Esophagus squamous epithelium (tissue), 4 donors: ENCODE data around the gene AEN.

ENCODE experiments used
- POLR2A ChIP-seq, 4 donors: fragments of 450-650 bp; IDR thresholded peaks; one replicate each; pipeline ENCODE4 v1.6.1; 2017; ENCODE audit warnings: antibody characterized with exemption in 4 of 4, mild to moderate bottlenecking in 4 of 4, moderate library complexity in 3 of 4
- TF ChIP-seq, protein P1 (sequence below), 6 experiments: fragments of 450-650 bp in 4 of 6; fragments of 200-600 bp in 2 of 6; sonication (generic) in 2 of 6; IDR thresholded peaks; one replicate each; pipeline ENCODE4 v1.5.1; 2016 to 2019; ENCODE audit warnings: antibody characterized with exemption in 6 of 6, mild to moderate bottlenecking in 4 of 6, moderate library complexity in 4 of 6

- TF ChIP-seq, protein P1, sequence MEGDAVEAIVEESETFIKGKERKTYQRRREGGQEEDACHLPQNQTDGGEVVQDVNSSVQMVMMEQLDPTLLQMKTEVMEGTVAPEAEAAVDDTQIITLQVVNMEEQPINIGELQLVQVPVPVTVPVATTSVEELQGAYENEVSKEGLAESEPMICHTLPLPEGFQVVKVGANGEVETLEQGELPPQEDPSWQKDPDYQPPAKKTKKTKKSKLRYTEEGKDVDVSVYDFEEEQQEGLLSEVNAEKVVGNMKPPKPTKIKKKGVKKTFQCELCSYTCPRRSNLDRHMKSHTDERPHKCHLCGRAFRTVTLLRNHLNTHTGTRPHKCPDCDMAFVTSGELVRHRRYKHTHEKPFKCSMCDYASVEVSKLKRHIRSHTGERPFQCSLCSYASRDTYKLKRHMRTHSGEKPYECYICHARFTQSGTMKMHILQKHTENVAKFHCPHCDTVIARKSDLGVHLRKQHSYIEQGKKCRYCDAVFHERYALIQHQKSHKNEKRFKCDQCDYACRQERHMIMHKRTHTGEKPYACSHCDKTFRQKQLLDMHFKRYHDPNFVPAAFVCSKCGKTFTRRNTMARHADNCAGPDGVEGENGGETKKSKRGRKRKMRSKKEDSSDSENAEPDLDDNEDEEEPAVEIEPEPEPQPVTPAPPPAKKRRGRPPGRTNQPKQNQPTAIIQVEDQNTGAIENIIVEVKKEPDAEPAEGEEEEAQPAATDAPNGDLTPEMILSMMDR (IDR thresholded peaks at IDR 0.05) = no peak
- no peak for TF ChIP-seq POLR2A (IDR thresholded peaks at IDR 0.05)
Observed at GRCh38 chr15:88648357-88649214, 27.4 kb downstream of the AEN start.
